Muscle layer of colon (tissue), 2 donors: ENCODE data around the gene HNRNPM.
"Not testable (repeated sequence)": the region's sequence is repeated elsewhere in the genome, so short reads cannot be mapped to it uniquely, and the experiment has no call there.

ENCODE experiments used
- H3K27ac ChIP-seq: one replicate; pipeline ENCODE4 v1.7.0; 2013; ENCODE audit warnings: low read depth, mild to moderate bottlenecking, low read length, moderate library complexity
- H3K27me3 ChIP-seq, 2 donors: one replicate each; pipeline ENCODE4 v1.7.0; 2013; ENCODE audit warnings: low read length in 2 of 2, mild to moderate bottlenecking in 2 of 2; ENCODE audit not compliant: insufficient read depth in 2 of 2, control insufficient read depth in 1 of 2
- H3K36me3 ChIP-seq: one replicate; pipeline ENCODE4 v1.7.0; 2013; ENCODE audit warnings: mild to moderate bottlenecking, low read length; ENCODE audit not compliant: insufficient read depth
- H3K4me1 ChIP-seq: one replicate; pipeline ENCODE4 v1.7.0; 2013; ENCODE audit warnings: mild to moderate bottlenecking, low read length; ENCODE audit not compliant: insufficient read depth
- H3K4me3 ChIP-seq, 2 donors: one replicate each; pipeline ENCODE4 v1.7.0; 2013; ENCODE audit warnings: low read length in 2 of 2, low read depth in 1 of 2, mild to moderate bottlenecking in 1 of 2, moderate library complexity in 1 of 2
- H3K9ac ChIP-seq: one replicate; pipeline ENCODE4 v1.7.0; 2013; ENCODE audit warnings: low read length
- H3K9me3 ChIP-seq: one replicate; pipeline ENCODE4 v1.7.0; 2013; ENCODE audit warnings: mild to moderate bottlenecking, low read length
- donor health status: abdominal sarcoma.
- donor health status: Adenocarcinoma of cecum.

Gene HNRNPM

DNA sequence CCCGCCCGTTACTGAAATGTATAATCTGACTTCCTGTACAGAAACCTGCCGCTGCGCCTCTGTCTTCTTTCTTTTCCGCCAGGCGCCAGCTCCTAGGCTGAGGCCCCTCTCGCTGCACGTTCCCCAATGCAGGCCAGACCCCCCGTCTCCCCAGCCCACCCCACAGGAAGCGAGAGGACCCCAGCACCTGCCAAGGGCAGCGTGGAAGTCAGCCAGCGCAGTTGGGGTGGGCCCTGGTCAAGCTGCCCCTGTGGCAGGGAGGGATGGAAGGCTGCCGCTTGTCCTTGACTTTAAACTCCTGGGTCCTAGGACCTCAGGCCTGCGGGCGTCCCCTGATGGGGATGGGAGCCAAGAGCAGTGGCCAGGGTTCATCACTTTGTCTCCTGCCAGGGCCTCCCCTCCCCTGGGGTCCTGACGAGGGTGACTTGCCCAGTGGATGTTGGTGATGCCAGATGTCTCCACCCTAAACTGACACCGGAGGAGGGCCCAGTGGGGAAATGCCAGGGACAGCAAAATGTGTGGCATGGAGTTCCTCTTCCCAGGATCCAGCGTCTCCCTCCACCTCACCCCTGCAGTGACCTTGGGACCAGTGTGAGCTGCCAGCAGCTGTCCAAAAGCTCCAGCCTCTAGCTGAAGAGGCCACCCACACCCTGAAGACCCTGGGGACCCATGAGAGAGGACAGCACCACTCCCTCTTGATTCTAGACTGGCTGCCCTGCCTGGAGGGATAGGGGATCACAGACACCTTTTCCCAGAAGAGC, 40.2 kb upstream of the HNRNPM start:
- H3K4me1 ChIP-seq: no peaks in the 10 kb centered on the region
- no peak overlapping the region for H3K27ac ChIP-seq
- H3K9ac ChIP-seq: no peak overlapping the region

DNA sequence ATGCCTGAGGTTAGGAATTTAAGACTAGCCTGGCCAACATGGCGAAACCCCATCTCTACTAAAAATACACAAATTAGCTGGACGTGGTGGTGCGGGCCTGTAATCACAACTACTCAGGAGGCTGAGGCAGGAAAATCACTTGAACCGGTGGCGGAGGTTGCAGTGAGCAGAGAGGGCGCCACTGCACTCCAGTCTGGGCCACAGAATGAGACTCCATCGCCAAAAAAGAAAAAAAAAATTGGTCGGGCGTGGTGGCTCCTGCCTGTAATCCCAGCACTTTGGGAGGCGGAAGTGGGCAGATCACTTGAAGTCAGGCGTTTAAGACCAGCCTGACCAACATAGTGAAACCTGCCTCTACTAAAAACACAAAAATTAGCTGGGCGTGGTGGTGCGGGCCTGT, 34.1 kb upstream of the HNRNPM start:
- not testable (repeated sequence) for H3K9me3 ChIP-seq, H3K27ac ChIP-seq, H3K36me3 ChIP-seq, H3K27me3 ChIP-seq, H3K9ac ChIP-seq, H3K4me3 ChIP-seq
- peaks cover 17% of the 10 kb centered on the region for H3K4me1 ChIP-seq

More for the DNA sequence above, 40.2 kb upstream of the HNRNPM start:
- H3K9me3 ChIP-seq: no peaks in the 10 kb centered on the region
- H3K36me3 ChIP-seq: peaks cover 30% of the 10 kb centered on the region
- H3K4me3 ChIP-seq: no peak overlapping the region
- H3K27me3 ChIP-seq: no peaks in the 10 kb centered on the region

DNA sequence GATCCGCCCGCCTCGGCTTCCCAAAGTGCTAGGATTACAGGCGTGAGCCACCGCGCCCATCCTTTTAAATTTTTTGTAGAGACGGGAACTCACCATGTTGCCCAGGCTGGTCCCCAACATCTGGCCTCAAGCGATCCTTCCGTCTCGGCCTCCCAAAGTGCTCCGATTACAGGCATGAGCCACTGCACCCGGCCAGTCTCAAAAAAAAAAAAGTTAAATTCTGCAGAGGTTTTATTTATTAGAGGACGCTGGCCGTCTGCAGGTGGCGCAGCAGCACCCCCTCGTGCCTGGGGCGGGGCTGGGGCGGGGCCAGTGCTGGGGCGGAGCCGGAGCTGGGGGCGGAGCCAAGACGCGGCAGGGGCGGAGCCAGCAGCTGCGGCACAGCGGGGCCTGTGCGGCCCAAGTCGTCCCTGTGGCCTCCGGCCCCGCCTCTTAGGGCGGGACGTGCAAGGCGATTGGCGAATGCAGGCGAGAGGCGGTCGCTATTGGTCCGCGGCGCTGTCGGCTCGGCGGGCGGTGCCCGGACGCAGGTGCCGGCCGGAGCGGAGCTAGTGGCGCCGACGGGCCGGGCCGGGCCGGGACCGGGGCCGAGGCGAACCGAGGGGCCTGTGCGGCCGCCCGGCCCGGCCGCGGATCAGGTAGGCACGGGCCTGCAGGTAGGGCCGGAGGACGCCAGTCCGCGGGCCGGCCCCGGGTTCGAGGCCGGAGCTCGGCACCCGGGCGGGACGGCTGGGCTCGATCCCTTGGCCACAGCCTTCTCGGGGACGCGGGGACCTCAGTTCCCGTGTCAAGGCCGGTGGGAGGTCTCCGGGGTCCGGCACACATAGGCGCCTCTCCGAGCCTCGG, 31.8 kb upstream of the HNRNPM start, which contains the start of gene MARCHF2:
TSS of gene MARCHF2 (plus strand) at position 523 of the 846 bp plus-strand sequence. CDS start 8,536 bp downstream, outside the sequence.
- peak within 1 kb of the TSS; percentile 66 to 92 for H3K4me3 ChIP-seq
- H3K4me1 ChIP-seq: peaks cover 32% of the 10 kb centered on the region
- peak within 1 kb of the TSS; percentile 68 for H3K9ac ChIP-seq
- peak within 1 kb of the TSS; percentile 47 for H3K27ac ChIP-seq
- no peaks in the 10 kb centered on the region for H3K36me3 ChIP-seq
- no peaks in the 10 kb centered on the region for H3K9me3 ChIP-seq
- no peaks in the 10 kb centered on the region for H3K27me3 ChIP-seq

DNA sequence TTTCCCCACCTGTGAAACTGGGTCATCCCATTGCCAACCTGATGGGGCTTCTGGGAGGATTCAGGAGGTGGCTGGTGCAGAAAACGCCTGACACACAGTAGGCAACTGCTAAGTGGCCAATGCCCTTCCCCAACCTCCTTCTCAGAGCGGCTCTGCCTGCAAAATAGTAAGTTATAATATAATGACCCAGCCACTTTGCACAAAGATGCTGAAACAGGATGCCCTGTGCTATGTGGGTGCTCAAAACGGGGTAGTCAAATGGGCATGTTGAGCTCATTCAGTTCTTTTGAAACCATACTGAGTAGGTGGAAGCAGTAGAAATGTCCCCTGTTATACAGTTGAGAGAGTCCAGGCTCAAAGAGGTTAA, 31.2 kb upstream of the HNRNPM start:
- H3K9ac ChIP-seq: peak overlapping the region; percentile 68
- no peaks in the 10 kb centered on the region for H3K27me3 ChIP-seq
- peak overlapping the region; percentile 66 to 92 for H3K4me3 ChIP-seq
- H3K9me3 ChIP-seq: no peaks in the 10 kb centered on the region
- H3K4me1 ChIP-seq: peaks cover 32% of the 10 kb centered on the region
- H3K27ac ChIP-seq: peak overlapping the region; percentile 47
- H3K36me3 ChIP-seq: no peaks in the 10 kb centered on the region

DNA sequence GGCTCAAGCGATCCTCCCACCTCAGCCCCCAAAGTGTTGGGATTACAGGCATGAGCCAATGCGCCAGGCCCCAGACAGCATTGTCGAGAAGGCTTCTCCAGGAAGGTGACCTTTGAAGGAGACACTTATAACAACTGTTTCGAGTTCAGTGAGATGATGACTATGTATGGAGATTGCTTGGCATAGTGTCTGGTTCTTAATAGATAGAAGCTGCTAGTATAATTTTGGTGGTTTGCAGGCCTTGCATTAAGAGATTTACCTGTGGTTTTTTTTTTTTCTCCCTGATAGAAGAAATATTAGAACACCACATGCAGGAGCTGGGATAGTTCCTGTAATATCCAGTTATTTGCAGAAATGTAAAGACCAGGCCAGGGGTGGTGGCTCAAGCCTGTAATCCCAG, 28.0 kb upstream of the HNRNPM start:
- H3K27me3 ChIP-seq: no peaks in the 10 kb centered on the region
- H3K4me1 ChIP-seq: peaks cover 32% of the 10 kb centered on the region
- H3K4me3 ChIP-seq: no peak overlapping the region
- no peak overlapping the region for H3K27ac ChIP-seq
- no peaks in the 10 kb centered on the region for H3K9me3 ChIP-seq
- H3K9ac ChIP-seq: no peak overlapping the region
- no peaks in the 10 kb centered on the region for H3K36me3 ChIP-seq

DNA sequence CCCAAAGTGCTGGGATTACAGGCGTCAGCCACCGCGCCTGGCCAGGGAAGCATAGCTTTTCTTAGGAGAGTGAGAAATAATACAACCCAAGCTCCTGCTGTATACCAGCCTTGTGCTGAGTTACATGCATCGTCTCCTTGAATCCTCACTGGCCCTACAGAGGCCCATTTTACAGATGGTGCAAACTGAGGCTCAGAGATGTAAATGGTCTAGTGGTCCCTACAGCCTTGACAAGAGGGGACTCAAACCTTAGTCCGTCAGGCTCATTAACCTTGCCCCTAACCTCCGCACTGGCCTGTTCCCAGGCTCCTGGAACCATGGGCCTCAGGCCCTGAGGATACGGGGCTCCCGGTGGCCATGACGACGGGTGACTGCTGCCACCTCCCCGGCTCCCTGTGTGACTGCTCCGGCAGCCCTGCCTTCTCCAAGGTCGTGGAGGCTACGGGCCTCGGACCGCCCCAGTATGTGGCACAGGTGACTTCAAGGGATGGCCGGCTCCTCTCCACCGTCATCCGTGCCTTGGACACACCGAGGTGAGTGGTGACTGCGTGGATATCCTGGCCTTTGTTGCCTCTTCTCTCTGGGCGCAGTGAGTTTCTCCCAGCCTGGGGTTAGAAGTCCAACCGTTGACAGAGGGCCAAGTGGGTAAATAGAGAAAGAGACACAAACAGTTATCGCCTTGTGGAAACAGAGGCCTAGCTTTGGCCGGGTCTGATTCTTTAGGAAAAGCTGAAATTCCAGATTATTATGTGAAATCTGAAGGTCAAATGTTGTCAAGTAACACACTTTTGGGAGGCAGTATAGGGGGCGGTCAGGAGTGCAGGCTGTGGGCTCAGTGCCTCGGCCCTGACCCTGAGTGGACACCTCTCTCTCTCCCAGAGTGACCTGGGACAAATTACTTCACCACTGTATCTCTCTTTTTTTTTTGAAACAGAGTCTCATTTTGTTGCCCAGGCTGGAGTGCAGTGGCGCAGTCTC, 23.0 kb upstream of the HNRNPM start:
- Histone ChIP-seq H3K36me3 (peaks cover 6% of the 10 kb centered on the region), H3K27ac (no peak overlapping the region), H3K4me1 (peaks cover 15% of the 10 kb centered on the region), H3K4me3 (no peak overlapping the region), H3K9ac (no peak overlapping the region), H3K27me3 (no peaks in the 10 kb centered on the region), H3K9me3 (no peaks in the 10 kb centered on the region)

DNA sequence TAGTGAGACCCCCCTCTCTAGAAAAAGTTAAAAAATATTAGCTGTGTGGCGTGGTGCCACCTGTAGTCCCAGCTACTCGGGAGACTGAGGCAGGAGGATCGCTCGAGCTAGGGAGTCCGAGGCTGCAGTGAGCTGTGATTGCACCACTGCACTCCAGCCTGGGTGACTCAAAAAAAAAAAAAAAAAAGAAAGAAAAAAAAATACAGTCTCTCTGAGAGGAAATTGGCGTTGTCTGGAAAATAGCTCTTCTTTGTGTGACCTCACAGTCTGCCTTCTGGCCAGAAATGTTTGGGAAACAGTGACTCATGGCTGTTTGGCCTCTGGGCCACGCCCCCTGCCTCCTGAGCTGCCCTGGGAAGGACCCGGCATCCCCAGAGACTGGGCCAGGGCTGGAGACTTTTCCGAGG, 21.0 kb upstream of the HNRNPM start:
- peak overlapping the region in 1 of 2 donors; percentile 22 for H3K4me3 ChIP-seq
- H3K27me3 ChIP-seq: no peaks in the 10 kb centered on the region
- H3K27ac ChIP-seq: peak overlapping the region; percentile 80
- peaks cover 9% of the 10 kb centered on the region for H3K36me3 ChIP-seq
- no peak overlapping the region for H3K9ac ChIP-seq
- H3K4me1 ChIP-seq: peaks cover 11% of the 10 kb centered on the region
- no peaks in the 10 kb centered on the region for H3K9me3 ChIP-seq

DNA sequence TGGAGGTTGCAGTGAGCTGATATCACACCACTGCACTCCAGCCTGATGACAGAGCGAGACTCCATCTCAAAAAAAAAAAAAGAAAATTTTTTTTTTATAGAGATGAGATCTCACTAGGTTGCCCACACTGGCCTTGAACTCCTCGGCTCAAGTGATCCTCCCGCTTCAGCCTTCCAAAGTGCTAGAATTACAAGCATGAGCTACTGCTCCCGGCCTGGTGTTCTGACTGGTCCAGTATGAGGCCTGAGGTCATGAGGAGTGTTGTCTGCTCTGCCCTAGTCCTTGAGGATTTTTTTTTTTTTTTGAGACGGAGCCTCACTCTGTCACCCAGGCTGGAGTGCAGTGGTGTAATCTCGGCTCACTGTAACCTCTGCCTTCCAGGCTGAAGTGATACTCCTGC, 19.4 kb upstream of the HNRNPM start:
- H3K36me3 ChIP-seq, H3K27me3 ChIP-seq, H3K9ac ChIP-seq, H3K27ac ChIP-seq, H3K4me3 ChIP-seq, H3K9me3 ChIP-seq: not testable (repeated sequence)
- H3K4me1 ChIP-seq: peaks cover 11% of the 10 kb centered on the region

DNA sequence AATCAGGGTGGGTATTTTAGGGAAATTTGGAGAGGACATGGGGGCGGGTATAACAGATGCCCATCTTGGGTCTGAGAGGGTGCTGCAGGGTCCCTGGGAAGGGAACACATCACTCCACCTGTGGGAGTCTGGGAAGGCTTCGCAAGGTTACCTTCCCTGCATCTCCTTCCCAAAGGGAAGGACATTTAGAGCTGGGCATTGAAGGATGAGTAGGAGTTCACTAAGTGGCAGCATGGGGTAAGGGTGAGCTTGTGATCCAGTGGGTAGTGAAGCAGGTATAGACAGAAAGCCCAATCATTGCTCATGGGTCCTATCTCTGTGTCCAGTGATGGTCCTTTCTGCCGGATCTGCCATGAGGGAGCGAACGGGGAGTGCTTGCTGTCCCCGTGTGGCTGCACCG, 18.5 kb upstream of the HNRNPM start:
- peaks cover 16% of the 10 kb centered on the region for H3K36me3 ChIP-seq
- H3K27me3 ChIP-seq: no peaks in the 10 kb centered on the region
- no peak overlapping the region for H3K9ac ChIP-seq
- no peak overlapping the region for H3K27ac ChIP-seq
- H3K9me3 ChIP-seq: no peaks in the 10 kb centered on the region
- peaks cover 11% of the 10 kb centered on the region for H3K4me1 ChIP-seq
- H3K4me3 ChIP-seq: no peak overlapping the region

DNA sequence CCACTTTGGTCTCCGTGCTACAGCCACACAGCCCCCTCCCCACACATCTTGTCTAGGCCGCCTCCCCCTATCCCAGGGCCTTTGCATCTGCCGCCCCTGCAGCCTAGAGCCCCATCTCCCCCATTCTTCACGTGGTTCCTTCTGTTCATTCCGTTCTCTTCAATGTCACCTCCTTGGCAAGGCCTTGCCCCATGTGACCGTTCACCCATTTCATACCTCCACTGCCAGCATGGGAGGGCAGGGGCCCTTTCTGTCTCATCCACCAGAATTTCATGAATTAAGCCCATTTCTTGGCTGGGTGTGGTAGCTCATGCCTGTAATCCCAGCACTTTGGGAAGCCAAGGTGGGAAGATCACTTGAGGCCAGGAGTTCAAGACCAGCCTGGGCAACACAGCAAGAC, 15.7 kb upstream of the HNRNPM start:
- Histone ChIP-seq H3K4me1 (no peaks in the 10 kb centered on the region), H3K36me3 (peaks cover 16% of the 10 kb centered on the region), H3K9me3 (no peaks in the 10 kb centered on the region), H3K27me3 (no peaks in the 10 kb centered on the region), H3K4me3 (no peak overlapping the region), H3K27ac (no peak overlapping the region), H3K9ac (no peak overlapping the region)

DNA sequence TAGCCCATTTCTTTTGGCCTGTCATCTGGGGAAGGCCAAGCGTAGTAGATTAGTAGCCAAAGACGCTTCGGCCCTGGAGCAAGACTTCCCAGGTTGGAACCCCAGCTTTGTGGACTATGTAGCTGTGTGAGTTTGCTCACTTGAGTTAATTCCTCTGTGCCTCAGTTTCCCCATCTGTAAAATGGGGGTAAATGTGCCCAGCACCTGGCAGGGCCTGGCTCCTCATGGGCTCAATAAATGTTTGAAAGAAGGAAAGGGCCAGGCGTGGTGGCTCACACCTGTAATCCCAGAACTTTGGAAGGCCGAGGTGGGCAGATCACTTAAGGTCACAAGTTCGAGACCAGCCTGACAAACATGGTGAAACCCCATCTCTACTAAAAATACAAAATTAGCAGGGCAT, 14.9 kb upstream of the HNRNPM start:
- Histone ChIP-seq H3K36me3 (peaks cover 16% of the 10 kb centered on the region), H3K27ac (no peak overlapping the region), H3K27me3 (no peaks in the 10 kb centered on the region), H3K4me1 (no peaks in the 10 kb centered on the region), H3K4me3 (no peak overlapping the region), H3K9ac (no peak overlapping the region), H3K9me3 (no peaks in the 10 kb centered on the region)
